HG03097 (cell line): ENCODE measurements around the gene PRIMA1.

Experiments
- ATAC-seq: cut with Tn5 transposase; IDR thresholded peaks from one replicate; pipeline ENCODE4 v1.9.1; 2021; ENCODE audit not compliant: unreplicated experiment, low FRiP score

The PRIMA1 gene

GRCh38 chr14:93715279-93715927 is 72.9 kb downstream of the PRIMA1 start:
- no peak for ATAC-seq

- no peak for ATAC-seq
Observed at GRCh38 chr14:93714605-93715004, 73.7 kb downstream of the PRIMA1 start.

- ATAC-seq: no peak
Observed at GRCh38 chr14:93713726-93714405, 74.4 kb downstream of the PRIMA1 start.

GRCh38 chr14:93712838-93713724 is 75.2 kb downstream of the PRIMA1 start:
- ATAC-seq: no peak

- ATAC-seq: no peak
Observed at GRCh38 chr14:93712079-93712837, 76.0 kb downstream of the PRIMA1 start.

GRCh38 chr14:93709249-93709648 is 79.0 kb downstream of the PRIMA1 start:
- no peak for ATAC-seq

- no peak for ATAC-seq
Observed at GRCh38 chr14:93708800-93709199, 79.5 kb downstream of the PRIMA1 start.

GRCh38 chr14:93708311-93708734 is 80.0 kb downstream of the PRIMA1 start:
- ATAC-seq: no peak

GRCh38 chr14:93707475-93707874 is 80.8 kb downstream of the PRIMA1 start:
- no peak for ATAC-seq

- ATAC-seq: no peak
Observed at GRCh38 chr14:93706360-93706955, 81.8 kb downstream of the PRIMA1 start.

GRCh38 chr14:93705513-93706156 is 82.7 kb downstream of the PRIMA1 start:
- no peak for ATAC-seq

- ATAC-seq: no peak
Observed at GRCh38 chr14:93703941-93704340, 84.3 kb downstream of the PRIMA1 start.

- no peak for ATAC-seq
Observed at GRCh38 chr14:93702946-93703345, 85.3 kb downstream of the PRIMA1 start.

GRCh38 chr14:93701562-93701961 is 86.7 kb downstream of the PRIMA1 start:
- ATAC-seq: no peak

- ATAC-seq: no peak
Observed at GRCh38 chr14:93700928-93701327, 87.4 kb downstream of the PRIMA1 start.

- ATAC-seq: no peak
Observed at GRCh38 chr14:93693914-93694313, 94.4 kb downstream of the PRIMA1 start.

- ATAC-seq: no peak
Observed at GRCh38 chr14:93691042-93691780, 97.1 kb downstream of the PRIMA1 start.

GRCh38 chr14:93690146-93690545 is 98.1 kb downstream of the PRIMA1 start:
- no peak for ATAC-seq

GRCh38 chr14:93688820-93689219 is 99.5 kb downstream of the PRIMA1 start:
- ATAC-seq: no peak
